GM21515 (cell line): ENCODE results near the gene TAAR9.

Experiments used
- ATAC-seq: cut with Tn5 transposase; IDR thresholded peaks from one replicate; pipeline ENCODE4 v1.9.1; 2021; ENCODE audit not compliant: unreplicated experiment

The TAAR9 gene

GRCh38 chr6:132584698-132585097 lies 46.6 kb downstream of the TAAR9 start:
- no peak for ATAC-seq

- ATAC-seq = no peak
Measured at GRCh38 chr6:132587424-132587823, 49.3 kb downstream of the TAAR9 start.
